ENCODE measurements around the gene ZNF775. TPM values are rescaled to one million over a fixed set of nuclear protein-coding genes. Genes with fewer than 3 reads are reported as not detected.

Gene ZNF775
- total RNA-seq, 1 experiment from 2014 or later = 3.7 TPM

- no TSS peak for BruUV-seq (replicated peaks)
- no peak overlapping the region for H2AFZ ChIP-seq (ENCODE audit: low read length)
- POLR2A ChIA-PET (ENCODE audit: unreplicated experiment) = no interaction called here
Observed at GRCh38 chr7:150332852-150333635, 46.1 kb upstream of the ZNF775 start.

GRCh38 chr7:150333659-150334058 lies 45.5 kb upstream of the ZNF775 start:
- Histone ChIP-seq H3F3A (ENCODE audit: low read length, unreplicated experiment) (no peaks in the 10 kb centered on the region), H3K4me3 (ENCODE audit: low read length) (no peak overlapping the region), H2AFZ (ENCODE audit: low read length) (no peak overlapping the region), H3K79me2 (ENCODE audit: low read length) (no peaks in the 10 kb centered on the region), H3K27me3 (ENCODE audit: low read length) (no peaks in the 10 kb centered on the region), H3K9ac (ENCODE audit: low read length) (no peak overlapping the region), H3K9me3 (ENCODE audit: low read length) (no peaks in the 10 kb centered on the region), H3K9me2 (replicated peaks; ENCODE audit: low read length) (no peaks in the 10 kb centered on the region), H3K4me1 (ENCODE audit: insufficient read depth, low read length) (no peaks in the 10 kb centered on the region), H3K4me2 (ENCODE audit: low read length) (no peak overlapping the region), H4K20me1 (ENCODE audit: low read length) (no peaks in the 10 kb centered on the region), H3K36me3 (ENCODE audit: low read depth, low read length) (no peaks in the 10 kb centered on the region), H3K27ac (ENCODE audit: low read length) (no peak overlapping the region)
- DNase-seq = no peak
- TF ChIP-seq EZH2 (IDR thresholded peaks at IDR 0.05; ENCODE audit: low read length, unreplicated experiment) (no peak), EZH2phosphoT487 (IDR thresholded peaks at IDR 0.05; ENCODE audit: borderline replicate concordance, low read length) (no peak)
- TF ChIP-seq, protein P1, sequence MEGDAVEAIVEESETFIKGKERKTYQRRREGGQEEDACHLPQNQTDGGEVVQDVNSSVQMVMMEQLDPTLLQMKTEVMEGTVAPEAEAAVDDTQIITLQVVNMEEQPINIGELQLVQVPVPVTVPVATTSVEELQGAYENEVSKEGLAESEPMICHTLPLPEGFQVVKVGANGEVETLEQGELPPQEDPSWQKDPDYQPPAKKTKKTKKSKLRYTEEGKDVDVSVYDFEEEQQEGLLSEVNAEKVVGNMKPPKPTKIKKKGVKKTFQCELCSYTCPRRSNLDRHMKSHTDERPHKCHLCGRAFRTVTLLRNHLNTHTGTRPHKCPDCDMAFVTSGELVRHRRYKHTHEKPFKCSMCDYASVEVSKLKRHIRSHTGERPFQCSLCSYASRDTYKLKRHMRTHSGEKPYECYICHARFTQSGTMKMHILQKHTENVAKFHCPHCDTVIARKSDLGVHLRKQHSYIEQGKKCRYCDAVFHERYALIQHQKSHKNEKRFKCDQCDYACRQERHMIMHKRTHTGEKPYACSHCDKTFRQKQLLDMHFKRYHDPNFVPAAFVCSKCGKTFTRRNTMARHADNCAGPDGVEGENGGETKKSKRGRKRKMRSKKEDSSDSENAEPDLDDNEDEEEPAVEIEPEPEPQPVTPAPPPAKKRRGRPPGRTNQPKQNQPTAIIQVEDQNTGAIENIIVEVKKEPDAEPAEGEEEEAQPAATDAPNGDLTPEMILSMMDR (conservative IDR thresholded peaks at IDR 0.05; ENCODE audit: low read depth, low read length) = no peak
- BruUV-seq (replicated peaks) = no TSS peak
- ChIA-PET CTCF (no interaction called here), POLR2A (ENCODE audit: unreplicated experiment) (no interaction called here)
- intact Hi-C loops (cut with micrococcal nuclease) = no loop called here
- no peak for ATAC-seq

More at GRCh38 chr7:150332852-150333635, 46.1 kb upstream of the ZNF775 start:
- H3K4me3 ChIP-seq (ENCODE audit: low read length) = no peak overlapping the region
- H3K36me3 ChIP-seq (ENCODE audit: low read depth, low read length) = no peaks in the 10 kb centered on the region
- no peak overlapping the region for H3K27ac ChIP-seq (ENCODE audit: low read length)
- CTCF ChIA-PET = no interaction called here
- no peaks in the 10 kb centered on the region for H3K9me2 ChIP-seq (replicated peaks; ENCODE audit: low read length)
- ATAC-seq (no peak), DNase-seq (no peak)
- H3K4me2 ChIP-seq (ENCODE audit: low read length) = no peak overlapping the region
- no peaks in the 10 kb centered on the region for H3K4me1 ChIP-seq (ENCODE audit: insufficient read depth, low read length)
- H3K9me3 ChIP-seq (ENCODE audit: low read length) = no peaks in the 10 kb centered on the region
- no peak overlapping the region for H3K9ac ChIP-seq (ENCODE audit: low read length)
- no peaks in the 10 kb centered on the region for H3K79me2 ChIP-seq (ENCODE audit: low read length)
- intact Hi-C loops (cut with micrococcal nuclease) = no loop called here
- TF ChIP-seq, protein P1 (conservative IDR thresholded peaks at IDR 0.05; ENCODE audit: low read depth, low read length) = no peak
- TF ChIP-seq EZH2phosphoT487 (IDR thresholded peaks at IDR 0.05; ENCODE audit: borderline replicate concordance, low read length) = no peak
- TF ChIP-seq EZH2 (IDR thresholded peaks at IDR 0.05; ENCODE audit: low read length, unreplicated experiment) = no peak
- no peaks in the 10 kb centered on the region for H3K27me3 ChIP-seq (ENCODE audit: low read length)
- no peaks in the 10 kb centered on the region for H3F3A ChIP-seq (ENCODE audit: low read length, unreplicated experiment)
- H4K20me1 ChIP-seq (ENCODE audit: low read length) = no peaks in the 10 kb centered on the region

GRCh38 chr7:150334108-150334507 lies 45.0 kb upstream of the ZNF775 start:
- TF ChIP-seq EZH2phosphoT487 (IDR thresholded peaks at IDR 0.05; ENCODE audit: borderline replicate concordance, low read length) (no peak), EZH2 (IDR thresholded peaks at IDR 0.05; ENCODE audit: low read length, unreplicated experiment) (no peak)
- TF ChIP-seq, protein P1 (conservative IDR thresholded peaks at IDR 0.05; ENCODE audit: low read depth, low read length) = no peak
- H3F3A ChIP-seq (ENCODE audit: low read length, unreplicated experiment) = no peaks in the 10 kb centered on the region
- no peaks in the 10 kb centered on the region for H3K9me2 ChIP-seq (replicated peaks; ENCODE audit: low read length)
- no peaks in the 10 kb centered on the region for H3K79me2 ChIP-seq (ENCODE audit: low read length)
- H3K27ac ChIP-seq (ENCODE audit: low read length) = no peak overlapping the region
- no peak overlapping the region for H3K4me3 ChIP-seq (ENCODE audit: low read length)
- no peaks in the 10 kb centered on the region for H3K9me3 ChIP-seq (ENCODE audit: low read length)
- DNase-seq = no peak
- ATAC-seq = no peak
- intact Hi-C loops (cut with micrococcal nuclease) = no loop called here
- no peaks in the 10 kb centered on the region for H4K20me1 ChIP-seq (ENCODE audit: low read length)
- H3K9ac ChIP-seq (ENCODE audit: low read length) = no peak overlapping the region
- ChIA-PET CTCF (no interaction called here), POLR2A (ENCODE audit: unreplicated experiment) (no interaction called here)
- no TSS peak for BruUV-seq (replicated peaks)
- H3K4me1 ChIP-seq (ENCODE audit: insufficient read depth, low read length) = no peaks in the 10 kb centered on the region
- H2AFZ ChIP-seq (ENCODE audit: low read length) = no peak overlapping the region
- no peaks in the 10 kb centered on the region for H3K36me3 ChIP-seq (ENCODE audit: low read depth, low read length)
- H3K27me3 ChIP-seq (ENCODE audit: low read length) = no peaks in the 10 kb centered on the region
- no peak overlapping the region for H3K4me2 ChIP-seq (ENCODE audit: low read length)
